Measurements from ENCODE around the gene AWAT1.
"Not testable (repeated sequence)": the region's sequence is repeated elsewhere in the genome, so short reads cannot be mapped to it uniquely, and the experiment has no call there.

DNA sequence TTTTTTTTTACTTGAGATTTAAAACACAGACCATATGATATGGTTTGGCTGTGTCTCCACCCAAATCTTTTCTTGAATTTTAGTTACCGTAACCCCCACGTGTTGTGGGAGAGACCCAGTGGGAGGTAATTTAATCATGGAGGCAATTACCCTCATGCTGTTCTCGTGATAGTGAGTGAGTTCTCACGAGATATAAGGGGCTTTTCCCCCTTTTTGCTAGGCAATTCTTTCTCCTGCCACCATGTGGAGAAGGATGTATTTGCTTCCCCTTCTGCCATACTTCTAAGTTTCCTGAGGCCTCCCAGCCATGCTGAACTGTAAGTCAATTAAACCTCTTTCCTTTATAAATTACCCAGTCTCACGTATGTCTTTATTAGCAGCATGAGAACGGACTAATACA is 24.9 kb upstream of the AWAT1 start:
- TF ChIP-seq EZH2 (IDR thresholded peaks at IDR 0.05; ENCODE audit: borderline replicate concordance, low read length), result not testable (repeated sequence)
- TF ChIP-seq, protein P1, sequence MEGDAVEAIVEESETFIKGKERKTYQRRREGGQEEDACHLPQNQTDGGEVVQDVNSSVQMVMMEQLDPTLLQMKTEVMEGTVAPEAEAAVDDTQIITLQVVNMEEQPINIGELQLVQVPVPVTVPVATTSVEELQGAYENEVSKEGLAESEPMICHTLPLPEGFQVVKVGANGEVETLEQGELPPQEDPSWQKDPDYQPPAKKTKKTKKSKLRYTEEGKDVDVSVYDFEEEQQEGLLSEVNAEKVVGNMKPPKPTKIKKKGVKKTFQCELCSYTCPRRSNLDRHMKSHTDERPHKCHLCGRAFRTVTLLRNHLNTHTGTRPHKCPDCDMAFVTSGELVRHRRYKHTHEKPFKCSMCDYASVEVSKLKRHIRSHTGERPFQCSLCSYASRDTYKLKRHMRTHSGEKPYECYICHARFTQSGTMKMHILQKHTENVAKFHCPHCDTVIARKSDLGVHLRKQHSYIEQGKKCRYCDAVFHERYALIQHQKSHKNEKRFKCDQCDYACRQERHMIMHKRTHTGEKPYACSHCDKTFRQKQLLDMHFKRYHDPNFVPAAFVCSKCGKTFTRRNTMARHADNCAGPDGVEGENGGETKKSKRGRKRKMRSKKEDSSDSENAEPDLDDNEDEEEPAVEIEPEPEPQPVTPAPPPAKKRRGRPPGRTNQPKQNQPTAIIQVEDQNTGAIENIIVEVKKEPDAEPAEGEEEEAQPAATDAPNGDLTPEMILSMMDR (conservative IDR thresholded peaks at IDR 0.05 in 1 of 2, IDR thresholded peaks at IDR 0.05 in 1 of 2; ENCODE audit: extremely low read depth in 1 of 2, insufficient read depth in 1 of 2, low read depth in 1 of 2, low read length in 2 of 2), result not testable (repeated sequence)
